IMR-90 (cell line): ENCODE results near the gene MON1A. TPM values are rescaled to one million over a fixed set of nuclear protein-coding genes. Genes with fewer than 3 reads are reported as not detected.

ENCODE experiments used
- ATAC-seq: fragments of 200-7000 bp; cut with Tn5 transposase; 2 replicates; pipeline ENCODE4 v1.9.1; 2020; ENCODE audit warnings: low read depth, mild to moderate bottlenecking, moderate library complexity
- BruUV-seq: library from RNA; stranded (reverse); fragments of 400-500 nt; replicated peaks from 2 replicates; lab custom pipeline; 2021; lab: Mats Ljungman, UMichigan
- CTCF ChIA-PET: fragments of 300-600 bp; formaldehyde crosslinking; extraction: SDS; loops from one replicate; lab custom pipeline; 2021; ENCODE audit warnings: antibody characterized with exemption; lab: Yijun Ruan, JAX
- POLR2A ChIA-PET: fragments of 300-600 bp; sonication (Branson Sonifier 250); formaldehyde crosslinking; loops from one replicate; lab custom pipeline; 2022; ENCODE audit warnings: antibody characterized with exemption; ENCODE audit not compliant: unreplicated experiment; lab: Charles Lee
- DNase-seq: peaks from one replicate; pipeline ENCODE4 v3.0.0; 2013
- H2AFZ ChIP-seq: replicated peaks from 2 replicates; pipeline ENCODE3; 2013; ENCODE audit warnings: low read length, mild to moderate bottlenecking; ENCODE audit not compliant: poor library complexity
- H2AK5ac ChIP-seq: 2 replicates; pipeline ENCODE4 v1.6.1; 2013; ENCODE audit warnings: low read depth, low read length, inconsistent platforms
- H2AK9ac ChIP-seq: replicated peaks from 2 replicates; pipeline ENCODE3; 2013; ENCODE audit warnings: mild to moderate bottlenecking, low read depth, low read length, moderate library complexity; ENCODE audit not compliant: poor library complexity
- H2BK120ac ChIP-seq: 2 replicates; pipeline ENCODE4 v1.6.1; 2013; ENCODE audit warnings: low read depth, low read length, inconsistent platforms
- H2BK15ac ChIP-seq: 3 replicates; pipeline ENCODE4 v1.6.1; 2013; ENCODE audit warnings: low read depth, low read length, inconsistent platforms
- H2BK20ac ChIP-seq: 2 replicates; pipeline ENCODE4 v1.6.1; 2013; ENCODE audit warnings: low read depth, mild to moderate bottlenecking, inconsistent platforms, low read length, moderate library complexity
- H2BK5ac ChIP-seq: 2 replicates; pipeline ENCODE4 v1.6.1; 2013; ENCODE audit warnings: mild to moderate bottlenecking, low read depth, low read length, inconsistent platforms; ENCODE audit not compliant: poor library complexity, severe bottlenecking
- H3K14ac ChIP-seq: replicated peaks from 2 replicates; pipeline ENCODE4 v1.6.1; 2013; ENCODE audit warnings: low read depth, low read length, inconsistent platforms
- H3K18ac ChIP-seq: 2 replicates; pipeline ENCODE4 v1.6.1; 2013; ENCODE audit warnings: low read depth, low read length, control low read depth
- H3K23ac ChIP-seq: 2 replicates; pipeline ENCODE4 v1.6.1; 2013; ENCODE audit warnings: low read depth, low read length, inconsistent platforms
- H3K27ac ChIP-seq: 2 replicates; pipeline ENCODE4 v1.5.1; 2013; ENCODE audit warnings: mild to moderate bottlenecking, control low read depth, low read length; ENCODE audit not compliant: insufficient read depth
- H3K27me3 ChIP-seq: 2 replicates; pipeline ENCODE4 v1.6.1; 2013; ENCODE audit warnings: low read length; ENCODE audit not compliant: control insufficient read depth, insufficient read depth
- H3K36me3 ChIP-seq: 2 replicates; pipeline ENCODE4 v1.6.1; 2013; ENCODE audit warnings: low read length, mixed read lengths; ENCODE audit not compliant: control insufficient read depth, insufficient read depth
- H3K4ac ChIP-seq: 2 replicates; pipeline ENCODE4 v1.6.1; 2013; ENCODE audit warnings: low read depth, low read length, inconsistent platforms
- H3K4me1 ChIP-seq: 2 replicates; pipeline ENCODE4 v1.6.1; 2013; ENCODE audit warnings: low read length, mixed read lengths; ENCODE audit not compliant: control insufficient read depth, insufficient read depth
- H3K4me2 ChIP-seq: 2 replicates; pipeline ENCODE4 v1.6.1; 2013; ENCODE audit warnings: low read depth, mild to moderate bottlenecking, control low read depth, low read length, moderate library complexity
- H3K4me3 ChIP-seq: 2 replicates; pipeline ENCODE4 v1.5.1; 2013; ENCODE audit warnings: low read depth, mild to moderate bottlenecking, control low read depth, low read length, moderate library complexity; ENCODE audit not compliant: insufficient read depth
- H3K56ac ChIP-seq: 2 replicates; pipeline ENCODE4 v1.6.1; 2013; ENCODE audit warnings: low read length, inconsistent platforms; ENCODE audit not compliant: insufficient read depth; ENCODE audit errors: extremely low read depth
- H3K79me1 ChIP-seq, 2 experiments: 2 replicates each; pipeline ENCODE4 v1.6.1; 2013; ENCODE audit warnings: low read length in 2 of 2, inconsistent platforms in 1 of 2, low read depth in 1 of 2
- H3K9ac ChIP-seq: 2 replicates; pipeline ENCODE4 v1.6.1; 2013; ENCODE audit warnings: low read depth, low read length, control low read depth
- H3K9me1 ChIP-seq: 2 replicates; pipeline ENCODE4 v1.6.1; 2013; ENCODE audit warnings: low read length, inconsistent platforms; ENCODE audit not compliant: insufficient read depth
- H3K9me3 ChIP-seq: 2 replicates; pipeline ENCODE4 v1.6.1; 2013; ENCODE audit warnings: low read length; ENCODE audit not compliant: control insufficient read depth, insufficient read depth
- H4K20me1 ChIP-seq: 2 replicates; pipeline ENCODE4 v1.6.1; 2013; ENCODE audit warnings: low read length, inconsistent platforms; ENCODE audit not compliant: insufficient read depth
- H4K5ac ChIP-seq: 2 replicates; pipeline ENCODE4 v1.6.1; 2013; ENCODE audit warnings: mild to moderate bottlenecking, low read depth, low read length, control low read depth
- H4K8ac ChIP-seq, 2 experiments: 2 replicates each; pipeline ENCODE4 v1.6.1; 2013; ENCODE audit warnings: low read depth in 2 of 2, low read length in 2 of 2, control low read depth in 1 of 2, inconsistent platforms in 1 of 2
- H4K91ac ChIP-seq: 2 replicates; pipeline ENCODE4 v1.6.1; 2013; ENCODE audit warnings: low read depth, low read length, inconsistent platforms; ENCODE audit not compliant: insufficient read depth
- MAFK ChIP-seq: IDR thresholded peaks from 2 replicates; pipeline ENCODE4 v1.6.1; 2012; ENCODE audit warnings: low read depth, low read length, improper control_type of control experiment
- POLR2A ChIP-seq: IDR thresholded peaks from 2 replicates; pipeline ENCODE4 v1.6.1; 2012; ENCODE audit warnings: mild to moderate bottlenecking, low read depth, low read length
- RAD21 ChIP-seq: IDR thresholded peaks from 2 replicates; pipeline ENCODE4 v1.6.1; 2012; ENCODE audit warnings: low read length, improper control_type of control experiment
- WGBS, 2 experiments: methylation state at CpG; one replicate each; pipeline versions ENCODE4 v1.1.5 to v1.1.7; 2013; ENCODE audit warnings: missing lambda C conversion rate in 2 of 2; ENCODE audit not compliant: insufficient read length in 1 of 2; ENCODE audit errors: extremely low coverage in 2 of 2; 5-methylcytosine and 5-hydroxymethylcytosine counted together
- dilution Hi-C: fragments of 300-500 bp; cut with HindIII; formaldehyde crosslinking; loops from one replicate; pipeline ENCODE4 v1.14.3; 2018; ENCODE audit warnings: low sequenced_read_pairs; ENCODE audit not compliant: unreplicated experiment
- in situ Hi-C: fragments of 300-500 bp; cut with MboI; formaldehyde crosslinking; loops from 3 replicates; pipeline ENCODE4 v1.14.3; 2019; ENCODE audit warnings: low sequenced_read_pairs, inconsistent platforms, mixed read lengths
- intact Hi-C: fragments of 100-400 bp; cut with micrococcal nuclease; formaldehyde crosslinking; loops from 2 replicates; pipeline ENCODE4 v1.10.0; 2022
- polyA plus RNA-seq, 3 experiments: library from polyadenylated mRNA; depleted of rRNA; stranded (reverse); fragments of >200 nt; gene quantifications; 2 replicates each; pipeline ENCODE4 v1.2.3, GENCODE V29; 2012; ENCODE audit warnings: low replicate concordance in 1 of 3
- total RNA-seq: library from RNA; depleted of rRNA; stranded (reverse); fragments of >200 nt; gene quantifications from 2 replicates; pipeline ENCODE4 v1.2.3, GENCODE V29; 2012

The MON1A gene
- total and polyA plus RNA-seq, 2 of the 4 experiments (the other 2 are of a cell fraction): 8.2 to 13.5 TPM

DNA sequence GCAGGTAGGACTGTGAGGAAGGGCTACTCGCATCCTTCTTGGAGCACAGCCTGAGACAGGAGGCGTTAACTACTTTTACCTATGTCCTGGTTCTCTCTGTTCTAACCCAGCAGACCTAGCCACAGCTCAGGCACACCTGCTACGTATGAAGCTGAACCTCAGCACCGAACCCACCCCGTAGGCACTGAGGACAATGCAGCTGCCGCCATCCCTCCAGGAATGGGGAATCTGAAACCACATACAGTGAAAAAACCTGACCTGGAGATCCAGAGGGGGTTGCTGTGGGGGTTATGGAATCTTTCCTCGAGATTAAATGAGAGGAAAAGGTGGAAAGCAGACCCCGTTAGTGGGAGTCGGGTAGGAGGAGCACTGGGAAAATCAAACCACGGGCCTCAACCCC is 40.3 kb downstream of the MON1A start:
- no peak overlapping the region for H3K14ac ChIP-seq
- dilution Hi-C loops (no loop called here), intact Hi-C loops (no loop called here), in situ Hi-C loops (no loop called here)
- no peak overlapping the region for H2BK5ac ChIP-seq
- DNase-seq: no peak
- no peaks in the 10 kb centered on the region for H4K20me1 ChIP-seq
- H2BK120ac ChIP-seq: no peak overlapping the region
- peaks cover 8% of the 10 kb centered on the region; the same call in 1 of the 2 replicates for H3K27me3 ChIP-seq
- H3K4me2 ChIP-seq: no peak overlapping the region
- no peak overlapping the region for H3K9ac ChIP-seq
- no peaks in the 10 kb centered on the region for H3K4me1 ChIP-seq
- H4K5ac ChIP-seq: no peak overlapping the region
- H3K9me3 ChIP-seq: no peaks in the 10 kb centered on the region
- no TSS peak for BruUV-seq
- no peak for ATAC-seq
- no peaks in the 10 kb centered on the region for H3K36me3 ChIP-seq
- no peak overlapping the region for H2AK5ac ChIP-seq
- H3K27ac ChIP-seq: no peak overlapping the region
- ChIA-PET POLR2A (no interaction called here), CTCF (interaction anchor here (0.6 kb wide), 1 partner anchor 10 kb away, joined by 3 read pairs; no protein-coding TSS in a partner anchor)
- H3K23ac ChIP-seq: no peak overlapping the region
- no peak overlapping the region for H2AK9ac ChIP-seq
- H4K91ac ChIP-seq: no peak overlapping the region
- no peak overlapping the region for H3K4me3 ChIP-seq
- 20% methylated on average over 1 of the region's 10 CpGs; no CpG with 5 or more reads in 1 of the 2 experiments for WGBS, 2 experiments
- H3K56ac ChIP-seq: no peak overlapping the region
- H4K8ac ChIP-seq: no peak overlapping the region
- TF ChIP-seq MAFK (no peak), POLR2A (no peak), RAD21 (no peak)
- H3K79me1 ChIP-seq: no peaks in the 10 kb centered on the region
- no peak overlapping the region for H2BK15ac ChIP-seq
- H2AFZ ChIP-seq: no peak overlapping the region
- H3K18ac ChIP-seq: no peak overlapping the region
- no peak overlapping the region for H2BK20ac ChIP-seq
- no peaks in the 10 kb centered on the region for H3K9me1 ChIP-seq
- no peak overlapping the region for H3K4ac ChIP-seq
